H1 (cell line): ENCODE data around the gene COL16A1. TPM values are rescaled to one million over a fixed set of nuclear protein-coding genes. Genes with fewer than 3 reads are reported as not detected.

Experiments
- CTCF ChIA-PET: fragments of 300-600 bp; sonication (Branson Sonifier 250); formaldehyde crosslinking; loops from one replicate; lab custom pipeline; 2021; ENCODE audit not compliant: partially characterized antibody; lab: Charles Lee
- POLR2A ChIA-PET: fragments of 300-600 bp; sonication (Branson Sonifier 250); formaldehyde crosslinking; loops from one replicate; lab custom pipeline; 2021; ENCODE audit warnings: inconsistent platforms; ENCODE audit not compliant: partially characterized antibody; lab: Charles Lee
- DNase-seq, 2 experiments: peaks; one replicate each; pipeline versions ENCODE4 v3.0.0 to v3.0.0-alpha.2; 2010 to 2022; ENCODE audit warnings: low spot score in 2 of 2, low read depth in 1 of 2, mixed read lengths in 1 of 2
- FAIRE-seq: peaks from 2 replicates; lab custom pipeline; 2011; peaks lifted over from hg19 to GRCh38; lab: Jason Lieb, UNC
- H2AFZ ChIP-seq: 2 replicates; pipeline ENCODE4 v1.8.1; 2012; ENCODE audit warnings: low read length, inconsistent platforms
- H2AK5ac ChIP-seq: 2 replicates; pipeline ENCODE4 v1.6.1; 2013; ENCODE audit warnings: low read depth, low read length
- H2BK120ac ChIP-seq: replicated peaks from 2 replicates; pipeline ENCODE3; 2013; ENCODE audit warnings: low read depth, low read length, inconsistent platforms
- H2BK12ac ChIP-seq: 2 replicates; pipeline ENCODE4 v1.6.1; 2013; ENCODE audit warnings: low read depth, low read length
- H2BK15ac ChIP-seq: 2 replicates; pipeline ENCODE4 v1.6.1; 2013; ENCODE audit warnings: low read length
- H2BK20ac ChIP-seq: 2 replicates; pipeline ENCODE4 v1.6.1; 2013; ENCODE audit warnings: low read length
- H2BK5ac ChIP-seq: 2 replicates; pipeline ENCODE4 v1.6.1; 2013; ENCODE audit warnings: low read depth, low read length
- H3K14ac ChIP-seq: 2 replicates; pipeline ENCODE4 v1.6.1; 2013; ENCODE audit warnings: inconsistent platforms; ENCODE audit not compliant: insufficient read length
- H3K18ac ChIP-seq: 2 replicates; pipeline ENCODE4 v1.6.1; 2013; ENCODE audit warnings: low read length; ENCODE audit errors: extremely low read depth
- H3K23ac ChIP-seq: 2 replicates; pipeline ENCODE4 v1.6.1; 2013; ENCODE audit warnings: inconsistent platforms; ENCODE audit not compliant: insufficient read length
- H3K23me2 ChIP-seq: 2 replicates; pipeline ENCODE4 v1.6.1; 2013; ENCODE audit warnings: low read depth, low read length
- H3K27ac ChIP-seq: 2 replicates; pipeline ENCODE4 v1.6.1; 2011; ENCODE audit warnings: low read depth, low read length, inconsistent platforms
- H3K27me3 ChIP-seq, 4 experiments: replicated peaks in 1 of 4; 1 replicate in 1 of 4; 2 replicates in 3 of 4; pipeline versions ENCODE4 v1.6.1 to v1.8.1; 2011 to 2013; ENCODE audit warnings: low read length in 3 of 4, mild to moderate bottlenecking in 3 of 4, inconsistent platforms in 2 of 4, mixed read lengths in 2 of 4, moderate library complexity in 1 of 4; ENCODE audit not compliant: control insufficient read depth in 3 of 4, insufficient read depth in 3 of 4; ENCODE audit errors: extremely low read depth in 1 of 4
- H3K36me3 ChIP-seq, 4 experiments: 2 replicates each; pipeline versions ENCODE4 v1.6.1 to v1.8.1; 2011 to 2013; ENCODE audit warnings: mild to moderate bottlenecking in 4 of 4, low read length in 3 of 4, moderate library complexity in 2 of 4, control low read depth in 1 of 4, inconsistent platforms in 1 of 4; ENCODE audit not compliant: insufficient read depth in 4 of 4, control insufficient read depth in 2 of 4
- H3K4ac ChIP-seq: replicated peaks from 2 replicates; pipeline ENCODE3; 2013; ENCODE audit warnings: low read length, low read depth, mixed read lengths, inconsistent platforms; ENCODE audit not compliant: insufficient read length
- H3K4me1 ChIP-seq, 4 experiments: replicated peaks in 1 of 4; 1 replicate in 1 of 4; 2 replicates in 3 of 4; pipeline versions ENCODE4 v1.6.1 to v1.8.1; 2011 to 2013; ENCODE audit warnings: low read length in 3 of 4, inconsistent platforms in 2 of 4, mixed read lengths in 1 of 4; ENCODE audit not compliant: insufficient read depth in 4 of 4, control insufficient read depth in 3 of 4
- H3K4me2 ChIP-seq, 2 experiments: 2 replicates each; pipeline versions ENCODE4 v1.6.1 to v1.8.1; 2011 to 2013; ENCODE audit warnings: low read depth in 2 of 2, low read length in 2 of 2, control low read depth in 1 of 2, inconsistent platforms in 1 of 2, mild to moderate bottlenecking in 1 of 2; ENCODE audit not compliant: insufficient read depth in 1 of 2
- H3K4me3 ChIP-seq, 4 experiments: fragments of 200-600, 300-600 bp in 1 of 4; sonication (generic), shearing (Covaris generic), sonication (Bioruptor Twin) in 1 of 4; 2 replicates each; pipeline versions ENCODE4 v1.5.1 to v1.8.1; 2011 to 2016; ENCODE audit warnings: low read length in 4 of 4, low read depth in 3 of 4, control low read depth in 2 of 4, inconsistent platforms in 2 of 4, mild to moderate bottlenecking in 2 of 4, mixed read lengths in 1 of 4, moderate library complexity in 1 of 4; ENCODE audit not compliant: insufficient read depth in 2 of 4; ENCODE audit errors: extremely low read depth in 1 of 4
- H3K56ac ChIP-seq: replicated peaks from 2 replicates; pipeline ENCODE3; 2013; ENCODE audit warnings: low read depth, mild to moderate bottlenecking, mixed read lengths, low read length, inconsistent platforms; ENCODE audit not compliant: insufficient read length
- H3K79me1 ChIP-seq: 2 replicates; pipeline ENCODE4 v1.6.1; 2013; ENCODE audit warnings: low read depth, low read length, control low read depth
- H3K79me2 ChIP-seq, 2 experiments: 2 replicates each; pipeline versions ENCODE4 v1.6.1 to v1.8.1; 2012 to 2013; ENCODE audit warnings: low read length in 2 of 2, mild to moderate bottlenecking in 2 of 2, inconsistent platforms in 1 of 2; ENCODE audit not compliant: insufficient read depth in 2 of 2, control insufficient read depth in 1 of 2
- H3K9ac ChIP-seq, 4 experiments: replicated peaks in 1 of 4; 1 replicate in 1 of 4; 2 replicates in 3 of 4; pipeline versions ENCODE4 v1.6.1 to v1.8.1; 2011 to 2013; ENCODE audit warnings: low read depth in 3 of 4, low read length in 3 of 4, control low read depth in 2 of 4, mild to moderate bottlenecking in 2 of 4, moderate library complexity in 2 of 4, inconsistent platforms in 1 of 4; ENCODE audit errors: extremely low read depth in 1 of 4
- H3K9me3 ChIP-seq, 2 experiments: 2 replicates each; pipeline versions ENCODE4 v1.6.1 to v1.8.1; 2012 to 2013; ENCODE audit warnings: mild to moderate bottlenecking in 2 of 2, moderate library complexity in 2 of 2, control low read depth in 1 of 2, inconsistent platforms in 1 of 2, low read depth in 1 of 2, low read length in 1 of 2, mixed read lengths in 1 of 2; ENCODE audit not compliant: insufficient read depth in 2 of 2
- H4K20me1 ChIP-seq, 2 experiments: replicated peaks in 1 of 2; 2 replicates each; pipeline versions ENCODE3 to v1.8.1; 2011 to 2013; ENCODE audit warnings: inconsistent platforms in 2 of 2, low read length in 2 of 2, mild to moderate bottlenecking in 1 of 2; ENCODE audit not compliant: insufficient read depth in 2 of 2, control insufficient read depth in 1 of 2
- H4K5ac ChIP-seq: 2 replicates; pipeline ENCODE4 v1.6.1; 2013; ENCODE audit warnings: low read length, low read depth, mixed read lengths, inconsistent platforms; ENCODE audit not compliant: insufficient read length
- H4K8ac ChIP-seq: 2 replicates; pipeline ENCODE4 v1.8.0; 2013; ENCODE audit warnings: mild to moderate bottlenecking, moderate library complexity, low read length, inconsistent platforms; ENCODE audit not compliant: insufficient read depth; ENCODE audit errors: extremely low read depth
- H4K91ac ChIP-seq: replicated peaks from 2 replicates; pipeline ENCODE3; 2013; ENCODE audit warnings: low read length, mixed read lengths, inconsistent platforms; ENCODE audit not compliant: insufficient read length
- CHD2 ChIP-seq: IDR thresholded peaks from 2 replicates; pipeline ENCODE4 v1.6.1; 2012; ENCODE audit warnings: low read length, improper control_type of control experiment
- KDM5A ChIP-seq: fragments of 200-600 bp; IDR thresholded peaks from 2 replicates; pipeline ENCODE4 v1.7.1; 2012; ENCODE audit warnings: mild to moderate bottlenecking, low read length, inconsistent platforms, mixed read lengths
- PHF8 ChIP-seq: fragments of 200-600 bp; sonication (generic); conservative IDR thresholded peaks from 2 replicates; pipeline ENCODE4 v1.7.1; 2012; ENCODE audit warnings: low read depth, mild to moderate bottlenecking, inconsistent platforms, low read length, moderate library complexity
- WGBS, 2 experiments: shearing (Covaris generic) in 1 of 2; methylation state at CpG; one replicate each; pipeline versions ENCODE4 v1.1.6 to v1.1.7; 2013 to 2015; ENCODE audit warnings: low lambda C conversion rate in 2 of 2, mixed read lengths in 2 of 2, inconsistent platforms in 1 of 2, low coverage in 1 of 2, missing lambda C conversion rate in 1 of 2; ENCODE audit not compliant: insufficient replicate concordance in 2 of 2, insufficient coverage in 1 of 2, insufficient read length in 1 of 2; ENCODE audit errors: extremely low coverage in 1 of 2, missing lambda C conversion rate in 1 of 2; 5-methylcytosine and 5-hydroxymethylcytosine counted together
- polyA plus RNA-seq, 7 experiments: library from polyadenylated mRNA; depleted of rRNA in 3 of 7; stranded (reverse) in 5 of 7; unstranded in 2 of 7; fragments of >200 nt in 5 of 7; fragments of 200-250 nt in 2 of 7; gene quantifications; 1 replicate in 5 of 7; 2 replicates in 1 of 7; 4 replicates in 1 of 7; pipeline versions ENCODE4 v1.2.1 to v1.2.3, GENCODE V29; 2011 to 2013; ENCODE audit warnings: missing spikeins in 2 of 7, mixed read lengths in 2 of 7
- total RNA-seq: library from RNA; stranded (reverse); fragmentation: NEBNext Ultra II Directional; extraction: Animal tissue kit (Norgen Biotek cat#: 25700); gene quantifications from 2 replicates; pipeline ENCODE4 v1.2.1, GENCODE V29; 2021

Gene COL16A1
- total and polyA plus RNA-seq, 2 of the 8 experiments (the other 6 are each of a cell fraction or from before 2014, with no cell fraction given): 2.0 to 10.5 TPM

DNA sequence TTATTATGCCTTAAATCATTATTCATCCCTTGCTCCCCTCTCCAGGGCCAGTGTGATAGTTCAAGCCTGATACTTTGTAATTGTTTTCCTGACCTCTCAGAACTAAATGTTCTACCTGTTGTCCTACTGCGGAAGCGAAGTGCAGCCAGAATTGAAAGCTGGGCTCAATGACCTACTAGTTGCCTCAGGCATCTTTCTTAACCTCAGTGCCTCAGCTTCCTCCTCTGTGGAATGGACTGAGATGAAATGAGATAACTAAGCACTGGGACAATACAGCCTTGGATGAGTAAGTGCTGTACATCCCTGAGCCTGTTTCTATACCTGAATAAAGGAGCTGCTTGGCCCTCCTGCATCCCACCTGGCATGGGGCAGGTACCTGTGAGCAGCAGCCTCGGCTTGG, 26.4 kb downstream of the COL16A1 start:
- no peak for FAIRE-seq
- 50% methylated on average over 3 of the region's 3 CpGs; no CpG with 5 or more reads in 1 of the 2 experiments for WGBS, 2 experiments
- no peak overlapping the region for H2AFZ ChIP-seq

More for the DNA sequence above, 26.4 kb downstream of the COL16A1 start:
- Histone ChIP-seq H2BK12ac (no peak overlapping the region), H3K27me3 (no peaks in the 10 kb centered on the region), H3K9me3 (no peaks in the 10 kb centered on the region), H3K79me2 (no peaks in the 10 kb centered on the region), H3K18ac (no peak overlapping the region), H4K20me1 (peaks cover 0 to 1% of the 10 kb centered on the region in 2 experiments), H3K9ac (no peak overlapping the region), H2BK20ac (no peak overlapping the region), H3K4me1 (no peaks in the 10 kb centered on the region), H4K91ac (no peak overlapping the region), H3K56ac (no peak overlapping the region), H2BK15ac (no peak overlapping the region), H4K5ac (no peak overlapping the region), H3K4ac (no peak overlapping the region), H3K23ac (no peak overlapping the region), H3K79me1 (no peaks in the 10 kb centered on the region), H3K4me2 (no peak overlapping the region), H3K4me3 (no peak overlapping the region), H2AK5ac (no peak overlapping the region), H4K8ac (no peak overlapping the region), H3K36me3 (no peaks in the 10 kb centered on the region), H3K27ac (no peak overlapping the region), H3K14ac (no peak overlapping the region), H2BK5ac (no peak overlapping the region), H3K23me2 (no peaks in the 10 kb centered on the region), H2BK120ac (no peak overlapping the region)
- CTCF ChIA-PET: interaction anchor here (0.9 to 24.1 kb wide), 11 partner anchors 8 to 170 kb away, joined by 3 to 370 read pairs (median 5); no protein-coding TSS in a partner anchor
- POLR2A ChIA-PET: interaction anchor here (2.0 kb wide), 1 partner anchor 13 kb away, joined by 6 read pairs; no protein-coding TSS in a partner anchor
- DNase-seq: no peak
- TF ChIP-seq KDM5A: no peak
- no peak for TF ChIP-seq PHF8
- TF ChIP-seq CHD2: no peak
